Psoas muscle (tissue), 8 donors: ENCODE results near the gene PPCDC. TPM values are rescaled to one million over a fixed set of nuclear protein-coding genes. Genes with fewer than 3 reads are reported as not detected.

Experiments
- ATAC-seq, 4 donors: fragments of 200-7000 bp; cut with Tn5 transposase; one replicate each; pipeline ENCODE4 v1.9.1; 2020; ENCODE audit warnings: moderate library complexity in 3 of 4, mild to moderate bottlenecking in 2 of 4
- DNase-seq, 2 donors: peaks; one replicate each; pipeline ENCODE4 v3.0.0-alpha.2; 2020
- H3K27ac ChIP-seq: fragments of 200-600 bp; one replicate; pipeline ENCODE4 v1.8.0; 2022
- H3K27me3 ChIP-seq, 3 donors: fragments of 200-600 bp in 1 of 3; one replicate each; pipeline versions ENCODE4 v1.6.1 to v1.8.0; 2013 to 2022; ENCODE audit warnings: low read length in 2 of 3, mild to moderate bottlenecking in 2 of 3, moderate library complexity in 1 of 3; ENCODE audit not compliant: insufficient read depth in 3 of 3
- H3K36me3 ChIP-seq, 2 donors: fragments of 200-600 bp in 1 of 2; one replicate each; pipeline versions ENCODE4 v1.6.1 to v1.8.0; 2013 to 2022; ENCODE audit warnings: low read depth in 1 of 2, mild to moderate bottlenecking in 1 of 2, moderate library complexity in 1 of 2; ENCODE audit not compliant: insufficient read depth in 1 of 2
- H3K4me1 ChIP-seq: fragments of 200-600 bp; one replicate; pipeline ENCODE4 v1.8.0; 2022
- H3K4me3 ChIP-seq: fragments of 200-600 bp; one replicate; pipeline ENCODE4 v1.8.0; 2022; ENCODE audit warnings: mild to moderate bottlenecking
- H3K9me3 ChIP-seq: fragments of 200-600 bp; one replicate; pipeline ENCODE4 v1.8.0; 2022
- WGBS, 3 donors: extraction: QIAGEN DNeasy Blood & Tissue Kit; methylation state at CpG; one replicate each; pipeline versions ENCODE4 v1.1.6 to v1.1.7; 2013; 5-methylcytosine and 5-hydroxymethylcytosine counted together
- intact Hi-C, 2 donors: fragments of 100-400 bp; cut with DNase I; formaldehyde crosslinking; loops; one replicate each; pipeline versions ENCODE4 v1.11.0 to v1.14.2; 2022
- polyA plus RNA-seq, 3 donors: library from polyadenylated mRNA; stranded (reverse); fragments of 200-250 nt; gene quantifications; one replicate each; pipeline ENCODE4 v1.2.3, GENCODE V29; 2013
- total RNA-seq, 4 donors: library from RNA; stranded (reverse); fragmentation: NEBNext Ultra II Directional in 2 of 4; extraction: Animal tissue kit (Norgen Biotek cat#: 25700) in 2 of 4; gene quantifications; one replicate each; pipeline versions ENCODE4 v1.2.1 to v1.2.4, GENCODE V29; 2021 to 2023
- TF ChIP-seq, protein P1 (sequence below): fragments of 200-600 bp; IDR thresholded peaks from one replicate; pipeline ENCODE4 v1.8.0; 2022; ENCODE audit warnings: antibody characterized with exemption
- donor health status: healthy with polysubstance abuse.
- donor health status: DM: no; HTN: no; CAD: no; lungs with moderate emphysema.
- donor health status: Bipolar disorder and iron deficiency.
- donor health status: healthy.
- donor health status: DM: yes; HTN: yes; CAD: no.
- donor health status: DM: no; HTN: no; CAD: no.
- donor health status: DM: no; HTN: no; CAD: no.
- donor health status: DM: yes; HTN: yes; CAD: no.

The PPCDC gene
- total and polyA plus RNA-seq, 7 donors: 2.4 to 26.1 (median 11.7) TPM

DNA sequence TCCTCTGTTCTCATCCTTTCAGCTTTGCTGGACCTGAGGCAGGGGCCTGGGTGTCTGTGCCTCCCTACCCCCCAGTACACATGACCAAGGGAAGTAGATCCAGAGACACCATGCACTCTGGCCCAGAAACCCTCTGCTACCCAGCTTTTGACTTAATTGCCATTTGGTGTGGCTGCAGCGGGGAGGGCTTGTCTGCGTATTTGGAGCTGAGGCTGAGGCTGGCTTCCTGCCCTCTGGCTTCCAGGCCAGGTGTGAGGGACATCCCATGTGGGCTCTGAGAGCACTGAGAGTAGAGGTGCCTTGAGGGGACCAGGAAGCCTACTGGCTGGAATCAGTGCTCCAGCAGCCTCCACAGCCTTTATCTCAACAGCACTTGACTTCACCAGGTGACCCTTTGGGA is 26.9 kb downstream of the PPCDC start:
- intact Hi-C loops: no loop called here
- Histone ChIP-seq H3K4me3 (no peak overlapping the region), H3K27me3 (no peaks in the 10 kb centered on the region), H3K4me1 (peaks cover 35% of the 10 kb centered on the region), H3K36me3 (no peaks in the 10 kb centered on the region), H3K27ac (no peak overlapping the region), H3K9me3 (no peaks in the 10 kb centered on the region)
- WGBS, 3 donors: 77 to 80% (median 78%) methylated on average over 2 of the region's 2 CpGs
- TF ChIP-seq, protein P1, sequence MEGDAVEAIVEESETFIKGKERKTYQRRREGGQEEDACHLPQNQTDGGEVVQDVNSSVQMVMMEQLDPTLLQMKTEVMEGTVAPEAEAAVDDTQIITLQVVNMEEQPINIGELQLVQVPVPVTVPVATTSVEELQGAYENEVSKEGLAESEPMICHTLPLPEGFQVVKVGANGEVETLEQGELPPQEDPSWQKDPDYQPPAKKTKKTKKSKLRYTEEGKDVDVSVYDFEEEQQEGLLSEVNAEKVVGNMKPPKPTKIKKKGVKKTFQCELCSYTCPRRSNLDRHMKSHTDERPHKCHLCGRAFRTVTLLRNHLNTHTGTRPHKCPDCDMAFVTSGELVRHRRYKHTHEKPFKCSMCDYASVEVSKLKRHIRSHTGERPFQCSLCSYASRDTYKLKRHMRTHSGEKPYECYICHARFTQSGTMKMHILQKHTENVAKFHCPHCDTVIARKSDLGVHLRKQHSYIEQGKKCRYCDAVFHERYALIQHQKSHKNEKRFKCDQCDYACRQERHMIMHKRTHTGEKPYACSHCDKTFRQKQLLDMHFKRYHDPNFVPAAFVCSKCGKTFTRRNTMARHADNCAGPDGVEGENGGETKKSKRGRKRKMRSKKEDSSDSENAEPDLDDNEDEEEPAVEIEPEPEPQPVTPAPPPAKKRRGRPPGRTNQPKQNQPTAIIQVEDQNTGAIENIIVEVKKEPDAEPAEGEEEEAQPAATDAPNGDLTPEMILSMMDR: no peak
- no peak for ATAC-seq
- no peak for DNase-seq

DNA sequence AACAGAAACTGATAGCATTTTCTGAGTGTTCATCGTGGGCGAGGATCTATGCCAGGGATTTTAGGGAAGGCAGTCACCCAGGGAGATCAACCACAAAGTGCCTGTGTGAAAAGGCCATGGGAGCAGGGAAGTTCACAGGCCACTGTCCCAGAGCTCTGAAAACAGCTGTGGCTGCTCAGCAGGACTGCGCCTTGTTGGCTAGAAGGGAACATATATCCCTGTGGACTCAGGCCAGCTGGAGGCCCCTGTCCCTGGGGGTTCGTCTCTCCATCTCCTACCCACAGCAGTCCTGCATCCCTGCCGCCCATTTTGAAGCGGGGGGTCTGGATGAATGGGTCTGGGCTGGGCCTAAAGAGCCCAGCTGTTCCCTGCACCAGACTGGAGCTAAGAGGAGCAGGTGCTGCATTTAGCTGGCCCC is 27.8 kb downstream of the PPCDC start:
- Histone ChIP-seq H3K9me3 (no peaks in the 10 kb centered on the region), H3K27me3 (no peaks in the 10 kb centered on the region), H3K27ac (no peak overlapping the region), H3K4me3 (no peak overlapping the region), H3K36me3 (no peaks in the 10 kb centered on the region), H3K4me1 (peaks cover 35% of the 10 kb centered on the region)
- intact Hi-C loops: no loop called here
- DNase-seq (peak in 1 of 2 donors; percentile 53), ATAC-seq (no peak)
- 62 to 76% (median 75%) methylated on average over 6 of the region's 6 CpGs for WGBS, 3 donors
- TF ChIP-seq, protein P1: no peak

DNA sequence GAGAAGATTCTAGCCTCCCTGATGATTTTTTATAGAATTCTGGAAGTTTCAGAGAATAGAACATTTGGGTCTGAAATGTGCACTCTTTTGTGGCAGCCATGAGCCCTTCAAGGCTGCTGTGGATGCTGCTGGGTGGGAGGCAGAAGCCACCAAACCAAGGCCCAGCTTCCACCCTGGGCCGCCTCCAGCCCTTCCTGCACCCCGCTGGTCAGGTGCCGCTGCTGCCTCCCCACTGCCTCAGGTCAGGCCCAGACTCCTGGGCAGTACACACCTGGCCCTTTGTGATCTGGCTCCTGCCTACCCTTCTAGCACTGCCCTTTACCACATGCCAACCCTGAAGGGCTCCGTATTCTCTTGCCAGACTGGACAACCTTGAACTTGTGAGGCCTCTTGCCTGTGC is 28.3 kb downstream of the PPCDC start:
- TF ChIP-seq, protein P1: no peak
- Histone ChIP-seq H3K27ac (no peak overlapping the region), H3K9me3 (no peaks in the 10 kb centered on the region), H3K4me3 (no peak overlapping the region), H3K36me3 (no peaks in the 10 kb centered on the region), H3K4me1 (peaks cover 32% of the 10 kb centered on the region), H3K27me3 (no peaks in the 10 kb centered on the region)
- 81 to 87% (median 84%) methylated on average over 4 of the region's 4 CpGs for WGBS, 3 donors
- ATAC-seq (no peak), DNase-seq (no peak)
- intact Hi-C loops: no loop called here

- TF ChIP-seq, protein P1: no peak
- H3K9me3 ChIP-seq: no peaks in the 10 kb centered on the region
- no peak overlapping the region for H3K4me3 ChIP-seq
- ATAC-seq (no peak), DNase-seq (no peak)
- H3K27me3 ChIP-seq: no peaks in the 10 kb centered on the region
- H3K27ac ChIP-seq: no peak overlapping the region
- no peaks in the 10 kb centered on the region for H3K36me3 ChIP-seq
- peaks cover 19% of the 10 kb centered on the region for H3K4me1 ChIP-seq
- WGBS, 3 donors: 96 to 98% (median 97%) methylated on average over 5 of the region's 5 CpGs
- intact Hi-C loops: no loop called here
Observed at GRCh38 chr15:75052972-75053747, 29.8 kb downstream of the PPCDC start.

GRCh38 chr15:75053748-75054125 is 30.3 kb downstream of the PPCDC start:
- no peak overlapping the region for H3K27ac ChIP-seq

More at GRCh38 chr15:75053748-75054125, 30.3 kb downstream of the PPCDC start:
- TF ChIP-seq, protein P1: no peak
- ATAC-seq: no peak
- H3K27me3 ChIP-seq: no peaks in the 10 kb centered on the region
- intact Hi-C loops: no loop called here
- no peaks in the 10 kb centered on the region for H3K9me3 ChIP-seq
- H3K36me3 ChIP-seq: no peaks in the 10 kb centered on the region
- no peak overlapping the region for H3K4me3 ChIP-seq
- H3K4me1 ChIP-seq: peaks cover 14% of the 10 kb centered on the region
- 97 to 98% (median 97%) methylated on average over 7 of the region's 7 CpGs for WGBS, 3 donors
- no peak for DNase-seq
